Panc1 (cell line): ENCODE measurements around the gene EMC1. TPM values are rescaled to one million over a fixed set of nuclear protein-coding genes. Genes with fewer than 3 reads are reported as not detected.

Source experiments
- ATAC-seq: fragments of 200-7000 bp; cut with Tn5 transposase; 2 replicates; pipeline ENCODE4 v1.9.1; 2020; ENCODE audit warnings: mild to moderate bottlenecking, moderate library complexity
- BruUV-seq: library from RNA; stranded (reverse); fragments of 400-500 nt; replicated peaks from 2 replicates; lab custom pipeline; 2021; lab: Mats Ljungman, UMichigan
- CTCF ChIA-PET: fragments of 300-600 bp; sonication (Branson Sonifier 250); formaldehyde crosslinking; loops from one replicate; lab custom pipeline; 2022; ENCODE audit warnings: antibody characterized with exemption; lab: Charles Lee
- POLR2A ChIA-PET: fragments of 300-600 bp; sonication (Branson Sonifier 250); formaldehyde crosslinking; loops from one replicate; lab custom pipeline; 2022; ENCODE audit warnings: antibody characterized with exemption; lab: Charles Lee
- DNase-seq: peaks from one replicate; pipeline ENCODE4 v3.0.0-alpha.2; 2010; ENCODE audit warnings: low read depth, low spot score
- H3K27ac ChIP-seq: 2 replicates; pipeline ENCODE4 v1.5.1; 2011; ENCODE audit warnings: mild to moderate bottlenecking, low read length, inconsistent platforms
- H3K27me3 ChIP-seq: fragments of 200-500 bp; sonication (Bioruptor generic); 2 replicates; pipeline ENCODE4 v1.6.0; 2014; ENCODE audit warnings: low read length, inconsistent platforms; ENCODE audit not compliant: control insufficient read depth, insufficient read depth
- H3K36me3 ChIP-seq: fragments of 200-500 bp; sonication (Bioruptor generic); 2 replicates; pipeline ENCODE4 v1.5.1; 2014; ENCODE audit warnings: inconsistent platforms, mild to moderate bottlenecking, low read length, moderate library complexity; ENCODE audit not compliant: control insufficient read depth, insufficient read depth
- H3K4me1 ChIP-seq: 2 replicates; pipeline ENCODE4 v1.5.1; 2011; ENCODE audit warnings: inconsistent platforms, mild to moderate bottlenecking, low read length, moderate library complexity; ENCODE audit not compliant: control insufficient read depth, insufficient read depth
- H3K4me3 ChIP-seq, 2 experiments: 2 replicates each; pipeline ENCODE4 v1.5.1; 2011 to 2012; ENCODE audit warnings: low read depth in 2 of 2, low read length in 2 of 2, mild to moderate bottlenecking in 2 of 2, inconsistent platforms in 1 of 2, moderate library complexity in 1 of 2
- H3K9me3 ChIP-seq: fragments of 200-500 bp; sonication (Bioruptor generic); 2 replicates; pipeline ENCODE4 v1.5.1; 2014; ENCODE audit warnings: low read depth, mild to moderate bottlenecking, inconsistent platforms, low read length, moderate library complexity; ENCODE audit not compliant: control insufficient read depth, insufficient read depth
- CTCF ChIP-seq: fragments of 450-650 bp; IDR thresholded peaks from 2 replicates; pipeline ENCODE4 v1.5.1; 2017; ENCODE audit warnings: mild to moderate bottlenecking
- POLR2AphosphoS5 ChIP-seq: IDR thresholded peaks from 2 replicates; pipeline ENCODE4 v1.6.1; 2012; ENCODE audit warnings: mild to moderate bottlenecking, low read depth, low read length, moderate library complexity
- REST ChIP-seq, 2 experiments: IDR thresholded peaks; 2 replicates each; pipeline ENCODE4 v1.6.1; 2011 to 2012; ENCODE audit warnings: low read depth in 2 of 2, control low read depth in 1 of 2, low read length in 1 of 2, mild to moderate bottlenecking in 1 of 2, moderate library complexity in 1 of 2; ENCODE audit not compliant: insufficient read depth in 1 of 2
- SIN3A ChIP-seq: IDR thresholded peaks from 2 replicates; pipeline ENCODE4 v1.6.1; 2012; ENCODE audit warnings: low read depth, mild to moderate bottlenecking, low read length, moderate library complexity, borderline replicate concordance; ENCODE audit not compliant: insufficient read depth
- TCF7L2 ChIP-seq: IDR thresholded peaks from 2 replicates; pipeline ENCODE4 v1.6.1; 2011; ENCODE audit warnings: mild to moderate bottlenecking, low read depth, low read length, inconsistent platforms
- in situ Hi-C: cut with HindIII; loops from 2 replicates; pipeline ENCODE4 v1.10.0; 2016; ENCODE audit warnings: low sequenced_read_pairs, low pct_unique_long_range_greater_than_20kb
- intact Hi-C: fragments of 100-400 bp; cut with micrococcal nuclease; formaldehyde crosslinking; loops from one replicate; pipeline ENCODE4 v1.10.0; 2022; ENCODE audit not compliant: unreplicated experiment
- total RNA-seq: library from RNA; stranded (reverse); gene quantifications from one replicate; pipeline ENCODE4 v1.2.1, GENCODE V29; 2021; ENCODE audit not compliant: unreplicated experiment

EMC1 gene
- total RNA-seq, 1 experiment from 2014 or later, result 103 TPM

GRCh38 chr1:19260211-19261138, 9.2 kb upstream of the EMC1 start:
- H3K4me1 ChIP-seq, result no peaks in the 10 kb centered on the region
- no peak overlapping the region; the same call in 1 of the 2 replicates for H3K27ac ChIP-seq
- H3K36me3 ChIP-seq, result peaks cover 9% of the 10 kb centered on the region; the same call in 1 of the 2 replicates
- CTCF ChIA-PET, result no interaction called here
- BruUV-seq, result no TSS peak
- POLR2A ChIA-PET, result interaction anchor here (0.6 kb wide), 1 partner anchor 56 kb away, joined by 3 read pairs; no protein-coding TSS in a partner anchor
- in situ Hi-C loops, result no loop called here
- no peak overlapping the region for H3K4me3 ChIP-seq
- H3K27me3 ChIP-seq, result no peaks in the 10 kb centered on the region
- no peaks in the 10 kb centered on the region for H3K9me3 ChIP-seq
- ATAC-seq (peak; percentile 61), DNase-seq (no peak)
- intact Hi-C loops, result no loop called here
- TF ChIP-seq TCF7L2 (no peak), REST (IDR thresholded peaks at IDR 0.05; ENCODE audit: insufficient read depth in 1 of 2, low read depth in 2 of 2, low read length in 1 of 2) (no peak), SIN3A (no peak), POLR2AphosphoS5 (no peak; the same call in 1 of the 2 replicates), CTCF (no peak)

DNA sequence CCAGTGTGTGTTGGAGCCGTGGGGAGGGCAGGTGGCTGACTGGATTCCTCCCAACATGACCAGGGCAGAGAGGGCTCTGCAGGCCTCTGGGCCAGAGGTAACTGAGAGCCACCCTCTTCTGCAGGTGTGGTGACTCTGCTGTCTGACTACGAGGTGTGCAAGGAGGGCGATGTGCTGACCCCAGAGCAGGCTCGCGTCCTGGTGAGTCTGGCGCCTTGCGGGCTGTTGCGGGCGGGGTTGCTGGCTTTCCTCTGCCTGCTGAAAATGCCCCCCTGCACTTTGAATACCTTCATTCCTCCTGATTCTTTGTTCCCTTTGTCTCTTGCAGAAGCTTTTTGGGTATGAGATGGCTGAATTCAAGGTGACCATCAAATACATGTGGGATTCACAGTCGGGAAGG, 7.0 kb upstream of the EMC1 start:
- intact Hi-C loops (no loop called here), in situ Hi-C loops (no loop called here)
- Histone ChIP-seq H3K27me3 (no peaks in the 10 kb centered on the region), H3K4me1 (peaks cover 8% of the 10 kb centered on the region), H3K36me3 (peaks cover 12% of the 10 kb centered on the region; the same call in 1 of the 2 replicates), H3K27ac (no peak overlapping the region), H3K9me3 (no peaks in the 10 kb centered on the region), H3K4me3 (no peak overlapping the region)
- DNase-seq, result no peak
- CTCF ChIA-PET, result no interaction called here
- ATAC-seq, result no peak
- POLR2A ChIA-PET, result no interaction called here
- TF ChIP-seq CTCF (no peak), REST (IDR thresholded peaks at IDR 0.05; ENCODE audit: insufficient read depth in 1 of 2, low read depth in 2 of 2, low read length in 1 of 2) (no peak), TCF7L2 (no peak), POLR2AphosphoS5 (no peak), SIN3A (no peak)
- BruUV-seq, result no TSS peak
